Stimulated activated CD8-positive, alpha-beta memory T cell treated with anti-CD3 and anti-CD28 coated beads, Interleukin-4, amount 100 ng/mL, for 1 hour (primary cell): ENCODE results near the gene OR2T29.
"Not testable (repeated sequence)": the region's sequence is repeated elsewhere in the genome, so short reads cannot be mapped to it uniquely, and the experiment has no call there.

Experiments used
- DNase-seq, 2 donors: peaks; one replicate each; pipeline ENCODE4 v3.0.0-alpha.2; 2020; ENCODE audit warnings: low read depth in 2 of 2, low spot score in 1 of 2

OR2T29 gene

DNA sequence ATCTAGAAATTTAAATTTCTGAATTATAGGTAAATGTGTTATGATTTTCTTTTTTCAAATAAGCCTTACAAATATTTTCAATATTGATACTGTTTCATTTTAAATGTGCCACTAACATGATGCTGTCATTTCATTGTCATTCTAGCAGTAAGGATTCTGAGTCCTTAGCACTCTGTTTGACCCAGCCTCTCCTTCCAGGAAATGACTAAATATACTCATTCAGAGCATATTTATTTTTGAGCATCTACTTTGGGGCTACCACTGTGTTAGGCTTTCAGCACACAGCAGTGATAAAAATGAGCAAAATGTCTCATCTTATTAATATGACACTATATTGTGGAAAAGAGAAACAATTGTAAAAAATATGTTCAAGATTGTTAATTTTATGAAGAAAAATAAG, 52.4 kb downstream of the OR2T29 start:
- DNase-seq: not testable (repeated sequence)

- DNase-seq: not testable (repeated sequence)
Measured at GRCh38 chr1:248507773-248508172, 54.8 kb downstream of the OR2T29 start, which contains the start of gene OR2G6. OR2G6 (plus strand) TSS chr1:248508073; CDS start chr1:248521647, 13,574 bp downstream.
